H9 (cell line): ENCODE data around the gene TTC7B. TPM values are rescaled to one million over a fixed set of nuclear protein-coding genes. Genes with fewer than 3 reads are reported as not detected.

ENCODE experiments used
- DNase-seq: peaks from one replicate; pipeline ENCODE4 v3.0.0-alpha.2; 2017
- H2AFZ ChIP-seq: one replicate; pipeline ENCODE4 v1.6.1; 2013; ENCODE audit warnings: mild to moderate bottlenecking, low read length, control low read depth, moderate library complexity
- H2AK5ac ChIP-seq: 2 replicates; pipeline ENCODE4 v1.6.1; 2013; ENCODE audit warnings: low read length, control low read depth, mixed read lengths; ENCODE audit not compliant: insufficient read length
- H2BK120ac ChIP-seq: one replicate; pipeline ENCODE4 v1.6.1; 2013; ENCODE audit warnings: low read depth, mild to moderate bottlenecking, low read length, control low read depth, inconsistent platforms; ENCODE audit not compliant: poor library complexity, severe bottlenecking
- H2BK12ac ChIP-seq: 2 replicates; pipeline ENCODE4 v1.6.1; 2013; ENCODE audit warnings: low read length, control low read depth, mixed read lengths, low read depth; ENCODE audit not compliant: insufficient read length
- H2BK15ac ChIP-seq: 2 replicates; pipeline ENCODE4 v1.6.1; 2013; ENCODE audit warnings: low read depth, low read length, control low read depth
- H2BK20ac ChIP-seq: one replicate; pipeline ENCODE4 v1.6.1; 2013; ENCODE audit warnings: low read depth, mild to moderate bottlenecking, low read length, control low read depth, inconsistent platforms; ENCODE audit not compliant: poor library complexity, severe bottlenecking
- H2BK5ac ChIP-seq: 2 replicates; pipeline ENCODE4 v1.6.1; 2013; ENCODE audit warnings: low read length, control low read depth, mixed read lengths; ENCODE audit not compliant: insufficient read length
- H3K14ac ChIP-seq: 2 replicates; pipeline ENCODE4 v1.6.1; 2013; ENCODE audit warnings: low read length, control low read depth; ENCODE audit not compliant: insufficient read depth
- H3K18ac ChIP-seq: 2 replicates; pipeline ENCODE4 v1.6.1; 2013; ENCODE audit warnings: low read depth, mild to moderate bottlenecking, mixed read lengths, low read length, control low read depth; ENCODE audit not compliant: insufficient read length
- H3K23ac ChIP-seq: 2 replicates; pipeline ENCODE4 v1.6.1; 2013; ENCODE audit warnings: low read length, control low read depth, mixed read lengths, low read depth; ENCODE audit not compliant: insufficient read length
- H3K23me2 ChIP-seq: 2 replicates; pipeline ENCODE4 v1.6.1; 2013; ENCODE audit warnings: low read depth, mild to moderate bottlenecking, mixed read lengths, low read length, control low read depth; ENCODE audit not compliant: insufficient read length, poor library complexity, severe bottlenecking
- H3K27ac ChIP-seq: 2 replicates; pipeline ENCODE4 v1.5.1; 2013; ENCODE audit warnings: low read length, control low read depth, mixed read lengths, low read depth; ENCODE audit not compliant: insufficient read length
- H3K27me3 ChIP-seq: 2 replicates; pipeline ENCODE4 v1.6.1; 2013; ENCODE audit warnings: low read length, control low read depth, inconsistent platforms; ENCODE audit not compliant: insufficient read depth
- H3K4ac ChIP-seq: 2 replicates; pipeline ENCODE4 v1.6.1; 2013; ENCODE audit warnings: low read depth, mild to moderate bottlenecking, control low read depth, inconsistent platforms, low read length, moderate library complexity
- H3K4me1 ChIP-seq: 2 replicates; pipeline ENCODE4 v1.6.1; 2013; ENCODE audit warnings: low read length, control low read depth, inconsistent platforms; ENCODE audit not compliant: insufficient read depth
- H3K4me2 ChIP-seq: 2 replicates; pipeline ENCODE4 v1.6.1; 2013; ENCODE audit warnings: low read length, control low read depth, mixed read lengths; ENCODE audit not compliant: insufficient read length, insufficient read depth
- H3K56ac ChIP-seq: 2 replicates; pipeline ENCODE4 v1.6.1; 2013; ENCODE audit warnings: low read depth, mild to moderate bottlenecking, mixed read lengths, low read length, control low read depth; ENCODE audit not compliant: insufficient read length
- H3K79me1 ChIP-seq: 2 replicates; pipeline ENCODE4 v1.6.1; 2013; ENCODE audit warnings: low read depth, mild to moderate bottlenecking, moderate library complexity, low read length, control low read depth, inconsistent platforms; ENCODE audit not compliant: insufficient read depth, poor library complexity, severe bottlenecking
- H3K79me2 ChIP-seq: 2 replicates; pipeline ENCODE4 v1.6.1; 2013; ENCODE audit warnings: low read length, control low read depth, inconsistent platforms; ENCODE audit not compliant: insufficient read depth
- H3K9ac ChIP-seq: 2 replicates; pipeline ENCODE4 v1.6.1; 2013; ENCODE audit warnings: low read length, control low read depth, mixed read lengths; ENCODE audit not compliant: insufficient read length; ENCODE audit errors: extremely low read depth
- H3K9me3 ChIP-seq: one replicate; pipeline ENCODE4 v1.6.1; 2013; ENCODE audit warnings: low read depth, low read length, inconsistent platforms; ENCODE audit not compliant: control insufficient read depth
- H3T11ph ChIP-seq: one replicate; pipeline ENCODE4 v1.6.1; 2013; ENCODE audit warnings: mild to moderate bottlenecking, low read length, control low read depth, inconsistent platforms
- H4K20me1 ChIP-seq: one replicate; pipeline ENCODE4 v1.6.1; 2013; ENCODE audit not compliant: control insufficient read depth, insufficient read length, insufficient read depth
- H4K5ac ChIP-seq: 2 replicates; pipeline ENCODE4 v1.6.1; 2013; ENCODE audit warnings: low read depth, mild to moderate bottlenecking, mixed read lengths, low read length, control low read depth; ENCODE audit not compliant: insufficient read length
- H4K8ac ChIP-seq: replicated peaks from 2 replicates; pipeline ENCODE4 v1.6.1; 2013; ENCODE audit warnings: low read length, control low read depth, mixed read lengths, low read depth; ENCODE audit not compliant: insufficient read length
- H4K91ac ChIP-seq: 2 replicates; pipeline ENCODE4 v1.6.1; 2013; ENCODE audit warnings: low read depth, mild to moderate bottlenecking, moderate library complexity, mixed read lengths, low read length, control low read depth; ENCODE audit not compliant: insufficient read length
- H3K27ac Mint-ChIP-seq, 3 experiments: 2 replicates in 2 of 3; 3 replicates in 1 of 3; pipeline ENCODE4 v1.8.0; 2020 to 2021; ENCODE audit warnings: mixed read lengths in 3 of 3, mild to moderate bottlenecking in 1 of 3, moderate library complexity in 1 of 3
- H3K27me3 Mint-ChIP-seq: 2 replicates; pipeline ENCODE4 v1.8.0; 2021; ENCODE audit warnings: low read depth, mild to moderate bottlenecking, moderate library complexity, mixed read lengths
- H3K36me3 Mint-ChIP-seq, 3 experiments: 2 replicates in 2 of 3; 3 replicates in 1 of 3; pipeline ENCODE4 v1.8.0; 2020 to 2021; ENCODE audit warnings: low read depth in 3 of 3, mixed read lengths in 3 of 3; ENCODE audit not compliant: insufficient read depth in 1 of 3
- H3K4me1 Mint-ChIP-seq, 2 experiments: 2 replicates each; pipeline ENCODE4 v1.8.0; 2020; ENCODE audit warnings: mixed read lengths in 2 of 2
- H3K4me3 Mint-ChIP-seq, 2 experiments: 2 replicates in 1 of 2; 3 replicates in 1 of 2; pipeline ENCODE4 v1.8.0; 2020 to 2021; ENCODE audit warnings: mild to moderate bottlenecking in 2 of 2, mixed read lengths in 2 of 2, moderate library complexity in 1 of 2
- H3K9me3 Mint-ChIP-seq, 2 experiments: 2 replicates in 1 of 2; 3 replicates in 1 of 2; pipeline ENCODE4 v1.8.0; 2020; ENCODE audit warnings: mild to moderate bottlenecking in 2 of 2, mixed read lengths in 2 of 2, moderate library complexity in 1 of 2
- CTCF ChIP-seq: fragments of 200-600 bp; sonication (generic); conservative IDR thresholded peaks from 3 replicates; pipeline ENCODE4 v1.8.0; 2021; ENCODE audit warnings: antibody characterized with exemption, mild to moderate bottlenecking
- WGBS: extraction: QIAGEN DNeasy Blood & Tissue Kit; methylation state at CpG from one replicate; pipeline ENCODE4 v1.1.7; 2013; ENCODE audit warnings: missing lambda C conversion rate, low lambda C conversion rate, mixed read lengths; ENCODE audit not compliant: insufficient read length; ENCODE audit errors: extremely low coverage; 5-methylcytosine and 5-hydroxymethylcytosine counted together
- total RNA-seq: library from RNA; stranded (reverse); gene quantifications from 2 replicates; pipeline ENCODE4 v1.2.1, GENCODE V29; 2021

TTC7B gene
- total RNA-seq, 1 experiment from 2014 or later, result 33.7 TPM

DNA sequence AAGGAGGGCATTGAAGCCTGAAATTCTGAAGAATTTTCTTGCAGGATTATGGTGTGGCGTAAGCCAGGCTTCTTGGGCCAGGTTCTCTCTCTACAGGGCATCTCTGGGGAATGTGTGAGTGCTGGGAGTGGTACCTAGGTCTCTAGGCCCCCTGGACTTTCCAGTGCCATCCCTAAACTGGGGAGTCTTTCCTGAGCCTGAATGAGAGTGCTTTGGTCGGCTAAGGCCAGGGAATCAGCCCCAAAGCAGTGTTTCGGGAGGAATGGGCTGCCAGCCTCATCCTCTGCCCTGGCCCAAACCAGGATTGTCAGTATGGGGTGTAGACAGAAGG is 325.5 kb downstream of the TTC7B start:
- Histone ChIP-seq H3K14ac (no peak overlapping the region), H3K18ac (no peak overlapping the region), H4K20me1 (no peaks in the 10 kb centered on the region), H3K27me3 (no peaks in the 10 kb centered on the region), H2BK120ac (no peak overlapping the region), H4K91ac (no peak overlapping the region), H2BK12ac (no peak overlapping the region), H2BK20ac (no peak overlapping the region), H4K8ac (no peak overlapping the region), H3K4ac (no peak overlapping the region), H3K79me2 (no peaks in the 10 kb centered on the region; the same call in 1 of the 2 replicates), H2AK5ac (no peak overlapping the region), H3K9ac (no peak overlapping the region), H3K79me1 (no peaks in the 10 kb centered on the region), H3K4me2 (no peak overlapping the region), H3K56ac (no peak overlapping the region), H2BK5ac (no peak overlapping the region), H2BK15ac (no peak overlapping the region), H4K5ac (no peak overlapping the region), H3K27ac (no peak overlapping the region), H3T11ph (no peak overlapping the region), H3K23me2 (no peaks in the 10 kb centered on the region), H3K4me1 (no peaks in the 10 kb centered on the region; the same call in 1 of the 2 replicates), H2AFZ (no peak overlapping the region), H3K23ac (no peak overlapping the region), H3K9me3 (no peaks in the 10 kb centered on the region)
- Mint-ChIP-seq H3K4me1 (peaks cover 25% of the 10 kb centered on the region in 2 experiments), H3K36me3 (peaks cover 0 to 3% (median 0%) of the 10 kb centered on the region in 3 experiments; a peak in 2 of 7 replicates), H3K9me3 (no peaks in the 10 kb centered on the region; a peak in 1 of 5 replicates), H3K4me3 (no peak overlapping the region; a peak in 1 of 5 replicates), H3K27me3 (no peaks in the 10 kb centered on the region; the same call in none of the 2 replicates), H3K27ac (no peak overlapping the region)
- no peak for TF ChIP-seq CTCF
- no peak for DNase-seq
- no CpG with 5 or more reads among the region's 3 CpGs for WGBS
